ENCODE results near the gene RNF112.

Gene RNF112

GRCh38 chr17:19464031-19465026, 53.3 kb downstream of the RNF112 start:
- TF ChIP-seq CTCF (conservative IDR thresholded peaks at IDR 0.05; ENCODE audit: low read depth, low read length): no peak
- no peak overlapping the region for H3K4me3 ChIP-seq (ENCODE audit: low read depth, low read length)
- no peak for DNase-seq (ENCODE audit: low read depth)
